G401 (cell line): ENCODE measurements around the gene TACC3. TPM values are rescaled to one million over a fixed set of nuclear protein-coding genes. Genes with fewer than 3 reads are reported as not detected.

Source experiments
- DNase-seq: peaks from one replicate; pipeline ENCODE4 v3.0.0-alpha.2; 2015; ENCODE audit warnings: low spot score
- in situ Hi-C: cut with HindIII; loops from 2 replicates; pipeline ENCODE4 v1.10.0; 2016; ENCODE audit warnings: low sequenced_read_pairs, mixed read lengths
- total RNA-seq: library from RNA; depleted of rRNA; stranded (reverse); fragments of >200 nt; shearing (Covaris generic); gene quantifications from 2 replicates; pipeline ENCODE4 v1.2.3, GENCODE V29; 2014

Gene TACC3
- total RNA-seq, 1 experiment from 2014 or later: 164 TPM

DNA sequence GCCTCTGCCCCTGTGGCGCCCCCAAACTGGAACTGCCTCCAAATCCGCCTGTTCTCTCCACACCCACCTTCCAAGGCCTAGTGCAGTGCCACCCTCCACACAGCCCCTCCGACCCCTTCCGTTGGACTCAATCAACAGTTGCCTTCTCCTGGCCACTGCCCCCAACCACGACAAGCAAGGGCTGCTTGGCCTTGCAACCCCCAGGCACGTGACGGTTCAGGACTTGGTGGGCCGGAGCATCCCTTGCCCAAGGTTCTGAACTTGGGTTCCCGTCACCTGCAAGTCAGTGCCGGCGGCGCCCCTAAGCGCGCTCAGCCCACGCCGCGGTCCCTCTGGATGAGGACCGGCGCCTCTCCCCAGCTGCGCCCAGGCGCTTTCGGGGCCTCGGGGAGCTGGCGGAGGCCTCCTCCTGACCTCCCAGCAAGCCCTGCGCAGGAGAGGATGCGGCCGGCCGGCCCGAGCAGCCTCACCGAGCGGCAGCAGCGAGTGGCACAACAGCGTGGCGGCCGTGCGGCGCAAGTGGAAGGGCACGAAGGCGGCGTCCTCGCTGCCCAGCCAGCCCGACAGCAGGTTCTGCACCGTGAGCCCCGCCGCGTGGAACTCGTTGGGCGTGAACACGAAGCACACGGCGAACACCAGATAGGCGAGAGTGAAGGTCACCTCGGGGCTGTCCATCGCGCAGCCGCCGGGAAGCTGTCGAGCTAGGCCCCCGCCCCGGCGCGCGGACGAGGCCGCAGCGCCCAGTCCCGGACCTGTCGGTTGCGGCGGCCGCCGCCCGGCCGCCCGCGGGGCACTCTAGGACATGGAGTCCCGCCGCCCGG is 948 bp upstream of the TACC3 start:
- DNase-seq: peak; percentile 53
- in situ Hi-C loops: no loop called here

DNA sequence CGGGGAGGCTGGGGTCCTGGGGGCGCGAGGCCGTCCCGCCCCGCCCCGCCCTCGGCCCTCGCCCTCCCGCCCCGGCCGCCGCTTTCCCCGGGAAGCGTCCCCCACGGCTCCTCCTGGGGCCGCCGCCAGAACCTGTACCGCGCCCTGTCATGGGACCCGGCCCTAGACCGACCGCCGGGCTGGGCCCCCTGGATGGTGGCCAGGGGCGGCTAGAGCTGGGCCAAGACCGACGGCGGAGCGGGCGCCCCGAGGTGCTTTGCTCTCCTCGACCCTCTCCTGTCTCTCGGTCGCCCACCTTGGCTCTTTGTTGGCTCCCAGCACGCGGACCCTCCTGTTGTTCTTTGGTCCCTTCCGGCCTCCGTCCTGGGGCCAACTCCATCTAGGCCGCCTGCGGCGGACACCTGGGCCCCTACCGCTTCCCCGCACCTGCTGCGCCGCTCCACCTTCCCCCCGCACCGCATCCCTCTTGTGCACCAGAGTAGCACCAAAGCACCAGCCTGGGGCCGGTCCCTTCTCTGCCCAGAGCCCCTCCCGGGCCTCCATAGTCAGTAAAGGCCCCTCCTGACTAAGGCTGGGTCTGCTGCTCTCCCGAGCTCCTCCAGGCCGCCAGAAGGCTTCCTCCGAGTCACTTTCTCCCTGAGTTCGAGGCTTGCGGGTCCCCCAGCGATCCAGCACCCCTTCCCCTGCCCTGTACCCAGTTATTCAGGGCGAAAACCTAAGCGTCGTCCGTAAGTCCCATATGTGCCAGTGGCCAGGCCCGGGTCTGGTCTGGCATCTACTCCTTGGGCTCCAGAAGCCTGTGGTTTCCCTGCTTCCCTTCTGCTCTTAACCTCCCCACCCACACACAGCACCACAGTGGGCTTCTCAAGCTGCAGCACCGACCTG is 587 bp downstream of the TACC3 start:
- in situ Hi-C loops: no loop called here
- no peak for DNase-seq

DNA sequence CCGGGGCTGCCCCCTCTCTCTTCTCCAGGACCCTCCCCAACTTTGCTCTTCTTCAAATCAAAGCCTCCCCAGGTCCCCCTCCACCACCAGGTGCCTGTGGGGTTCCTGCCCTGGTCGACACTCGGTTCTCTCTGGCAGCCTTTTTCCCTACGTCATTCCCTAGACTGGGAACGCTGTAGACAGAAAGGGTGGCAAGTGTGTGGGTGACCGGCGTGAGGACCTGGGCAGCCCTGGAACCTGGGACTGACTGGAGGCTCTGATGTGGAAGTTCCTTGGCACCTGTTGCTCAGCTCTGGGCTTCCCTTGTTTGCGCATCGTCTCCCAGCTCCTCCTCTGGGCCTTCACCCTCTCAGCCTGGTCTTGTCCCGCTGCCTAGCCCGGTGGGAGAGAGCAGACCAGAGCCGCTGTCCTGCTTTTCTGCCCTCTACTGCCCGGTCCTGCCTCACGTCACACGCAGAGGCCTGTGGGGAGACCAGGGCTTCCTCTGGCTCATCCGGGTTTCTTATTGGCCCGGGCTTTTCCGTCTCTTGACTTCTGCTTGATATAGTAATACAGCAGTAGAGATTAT is 1.3 kb downstream of the TACC3 start:
- DNase-seq: no peak
- in situ Hi-C loops: no loop called here

DNA sequence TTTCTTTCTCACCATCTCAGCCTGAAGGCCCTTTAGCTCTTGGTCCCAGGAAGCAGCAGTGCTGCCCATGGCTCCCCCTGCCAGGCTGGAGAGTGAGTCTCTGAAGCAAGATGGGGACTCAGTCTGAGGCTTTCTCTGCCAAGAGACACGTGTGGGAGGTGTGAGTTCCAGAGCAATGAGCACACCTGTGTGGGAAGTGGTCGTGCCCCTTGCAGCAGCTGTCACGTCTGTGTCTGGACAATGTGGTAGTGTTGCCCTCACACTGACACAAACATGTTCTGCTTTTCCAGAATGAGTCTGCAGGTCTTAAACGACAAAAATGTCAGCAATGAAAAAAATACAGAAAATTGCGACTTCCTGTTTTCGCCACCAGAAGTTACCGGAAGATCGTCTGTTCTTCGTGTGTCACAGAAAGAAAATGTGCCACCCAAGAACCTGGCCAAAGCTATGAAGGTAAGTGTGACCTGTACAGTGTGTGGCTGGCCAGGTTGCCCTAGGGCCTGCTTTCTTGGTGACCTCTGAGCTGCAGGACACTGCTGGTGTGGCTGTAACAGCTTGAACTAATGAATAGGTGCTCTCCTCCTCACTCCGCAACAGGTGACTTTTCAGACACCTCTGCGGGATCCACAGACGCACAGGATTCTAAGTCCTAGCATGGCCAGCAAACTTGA is 1.9 kb downstream of the TACC3 start:
- no peak for DNase-seq
- in situ Hi-C loops: no loop called here

DNA sequence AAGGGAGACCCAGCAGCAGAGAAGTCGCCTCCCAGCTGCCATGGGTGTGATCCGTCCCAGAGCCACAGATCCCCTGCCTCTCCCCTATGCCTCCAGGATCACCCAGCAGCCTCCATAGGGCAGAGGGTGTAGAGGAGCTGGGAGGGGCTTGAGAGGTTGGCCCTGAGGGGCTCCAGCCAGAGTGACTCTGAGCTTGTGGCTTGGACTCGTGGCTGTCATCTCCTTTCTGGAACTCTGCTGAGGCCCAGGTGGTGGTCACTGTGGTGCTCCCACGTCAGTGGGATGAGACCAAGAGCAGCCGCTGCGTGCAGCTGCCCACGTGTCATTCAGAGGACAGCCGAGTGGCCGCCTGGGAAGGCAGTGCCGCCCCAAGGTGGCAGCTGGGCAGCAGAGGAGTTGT is 4.2 kb downstream of the TACC3 start:
- no peak for DNase-seq
- in situ Hi-C loops: no loop called here

DNA sequence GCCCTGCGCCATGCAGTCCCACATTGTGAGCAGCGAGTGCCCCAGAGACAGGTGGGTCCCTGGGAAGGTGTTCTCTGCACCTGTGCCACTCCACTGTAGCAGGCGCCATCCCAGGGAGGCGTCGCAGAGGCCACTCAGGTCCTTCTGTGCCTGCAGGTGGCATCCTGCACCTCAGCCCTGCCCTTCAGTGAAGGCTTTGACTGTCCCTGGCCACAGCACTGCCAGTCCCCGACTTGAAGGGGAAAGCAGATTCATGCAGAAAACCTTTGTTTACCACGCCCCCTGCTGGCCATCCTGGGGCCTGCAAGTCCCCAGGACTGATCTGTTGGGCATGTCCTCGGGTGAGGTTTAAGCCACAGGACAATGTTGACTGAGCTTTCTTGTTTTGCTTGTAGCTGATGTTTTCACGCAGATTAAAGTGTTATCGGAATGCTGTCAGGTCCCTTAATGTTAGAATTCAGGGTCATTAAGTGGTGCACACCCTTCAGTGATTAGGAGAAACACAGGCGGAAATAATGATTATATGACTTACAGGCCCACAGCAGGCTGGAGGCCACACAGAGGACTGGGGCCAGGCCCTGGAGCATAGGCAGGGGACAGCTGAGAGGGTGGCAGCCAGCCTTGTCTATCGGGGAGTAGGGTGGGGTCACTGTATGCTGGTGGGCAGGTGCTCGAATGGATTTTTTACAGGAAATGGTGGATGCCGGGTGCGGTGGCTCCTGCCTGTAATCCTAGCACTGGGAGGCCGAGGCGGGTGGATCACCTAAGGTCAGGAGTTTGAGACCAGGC is 5.0 kb downstream of the TACC3 start:
- in situ Hi-C loops: no loop called here
- DNase-seq: peak; percentile 90

DNA sequence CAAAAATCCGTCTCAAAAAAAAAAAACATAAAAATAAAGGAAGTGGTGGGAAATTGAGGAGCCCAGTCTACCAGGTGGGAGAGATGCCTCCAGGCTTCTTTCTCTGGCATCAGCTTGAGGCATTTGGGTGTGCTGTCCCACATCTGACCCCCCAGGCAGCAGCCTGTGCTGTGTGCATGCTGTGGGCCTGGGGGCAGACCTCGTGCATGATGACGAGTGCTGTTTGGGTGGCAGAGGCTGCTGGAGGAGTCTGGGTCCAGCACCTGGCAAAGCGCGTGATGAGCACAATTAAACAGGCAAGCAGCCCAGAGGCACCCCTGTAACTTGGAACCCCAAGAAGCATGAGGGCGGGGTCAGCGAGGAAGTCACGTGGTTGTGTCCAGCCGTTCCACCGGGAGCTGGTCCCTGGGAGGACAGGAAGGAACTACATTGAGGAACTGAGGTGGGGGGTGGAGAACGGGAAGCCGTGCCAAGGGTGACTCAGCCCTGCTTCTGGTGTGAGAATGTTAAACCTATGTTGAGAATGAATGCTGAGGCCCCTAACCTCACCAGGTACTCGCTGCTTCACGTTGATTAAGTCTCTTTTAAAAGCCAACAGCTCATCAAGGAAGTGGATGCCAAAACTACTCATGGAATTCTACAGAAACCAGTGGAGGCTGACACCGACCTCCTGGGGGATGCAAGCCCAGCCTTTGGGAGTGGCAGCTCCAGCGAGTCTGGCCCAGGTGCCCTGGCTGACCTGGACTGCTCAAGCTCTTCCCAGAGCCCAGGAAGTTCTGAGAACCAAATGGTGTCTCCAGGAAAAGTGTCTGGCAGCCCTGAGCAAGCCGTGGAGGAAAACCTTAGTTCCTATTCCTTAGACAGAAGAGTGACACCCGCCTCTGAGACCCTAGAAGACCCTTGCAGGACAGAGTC is 6.1 kb downstream of the TACC3 start:
- no peak for DNase-seq
- in situ Hi-C loops: no loop called here

DNA sequence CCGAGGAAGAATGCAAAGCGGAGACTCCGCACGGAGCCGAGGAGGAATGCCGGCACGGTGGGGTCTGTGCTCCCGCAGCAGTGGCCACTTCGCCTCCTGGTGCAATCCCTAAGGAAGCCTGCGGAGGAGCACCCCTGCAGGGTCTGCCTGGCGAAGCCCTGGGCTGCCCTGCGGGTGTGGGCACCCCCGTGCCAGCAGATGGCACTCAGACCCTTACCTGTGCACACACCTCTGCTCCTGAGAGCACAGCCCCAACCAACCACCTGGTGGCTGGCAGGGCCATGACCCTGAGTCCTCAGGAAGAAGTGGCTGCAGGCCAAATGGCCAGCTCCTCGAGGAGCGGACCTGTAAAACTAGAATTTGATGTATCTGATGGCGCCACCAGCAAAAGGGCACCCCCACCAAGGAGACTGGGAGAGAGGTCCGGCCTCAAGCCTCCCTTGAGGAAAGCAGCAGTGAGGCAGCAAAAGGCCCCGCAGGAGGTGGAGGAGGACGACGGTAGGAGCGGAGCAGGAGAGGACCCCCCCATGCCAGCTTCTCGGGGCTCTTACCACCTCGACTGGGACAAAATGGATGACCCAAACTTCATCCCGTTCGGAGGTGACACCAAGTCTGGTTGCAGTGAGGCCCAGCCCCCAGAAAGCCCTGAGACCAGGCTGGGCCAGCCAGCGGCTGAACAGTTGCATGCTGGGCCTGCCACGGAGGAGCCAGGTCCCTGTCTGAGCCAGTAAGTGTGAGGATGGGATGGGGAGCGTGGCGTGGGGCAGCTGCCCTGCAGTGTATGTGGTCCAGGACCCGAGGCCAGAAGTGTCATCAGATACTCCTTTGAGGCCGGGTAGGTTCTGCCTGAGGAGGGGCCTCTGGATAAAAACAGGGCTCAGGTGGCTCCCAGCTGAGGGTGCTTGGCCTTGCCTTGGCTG is 7.0 kb downstream of the TACC3 start:
- no peak for DNase-seq
- in situ Hi-C loops: no loop called here

DNA sequence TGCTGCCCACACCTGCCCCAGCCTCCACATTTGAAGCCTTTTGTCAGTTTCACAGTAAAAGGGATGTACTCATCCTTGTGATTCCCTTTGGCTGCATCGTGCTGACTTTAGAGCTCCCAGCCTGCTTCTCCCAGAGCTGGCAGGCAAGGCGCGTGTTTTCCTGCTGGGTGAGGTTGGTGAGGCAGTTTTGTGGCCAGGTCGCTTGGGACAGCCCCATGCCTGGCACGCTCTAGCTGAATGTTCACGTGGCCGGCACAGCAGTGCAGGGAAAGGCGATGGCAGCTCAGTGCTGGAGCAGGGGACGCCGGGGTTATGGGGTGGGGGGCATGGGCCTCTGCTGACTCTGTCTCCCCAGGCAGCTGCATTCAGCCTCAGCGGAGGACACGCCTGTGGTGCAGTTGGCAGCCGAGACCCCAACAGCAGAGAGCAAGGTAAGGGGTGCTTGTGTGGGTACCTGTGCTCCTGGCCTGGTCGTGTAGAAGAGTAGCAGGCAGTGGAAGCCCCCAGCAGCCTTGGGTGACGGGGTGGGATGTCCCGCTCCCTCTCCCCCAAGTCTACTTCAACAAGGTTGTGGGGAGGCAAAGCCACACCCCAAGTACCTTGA is 9.3 kb downstream of the TACC3 start:
- DNase-seq: no peak
- in situ Hi-C loops: no loop called here

DNA sequence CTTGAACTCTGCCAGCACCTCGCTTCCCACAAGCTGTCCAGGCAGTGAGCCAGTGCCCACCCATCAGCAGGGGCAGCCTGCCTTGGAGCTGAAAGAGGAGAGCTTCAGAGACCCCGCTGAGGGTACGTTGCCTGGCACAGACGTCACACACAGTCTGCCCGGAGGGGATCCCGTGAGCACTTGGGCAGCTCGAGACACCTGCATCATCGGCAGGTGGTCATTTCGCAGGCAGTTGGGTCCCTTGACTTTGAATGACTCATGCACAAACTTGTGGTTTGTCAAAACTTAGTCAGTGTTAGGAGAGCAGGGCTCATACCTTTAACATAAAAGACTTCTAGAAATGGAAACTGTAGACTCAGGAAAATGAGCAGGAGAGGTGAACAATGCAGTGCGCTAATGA is 9.9 kb downstream of the TACC3 start:
- DNase-seq: no peak
- in situ Hi-C loops: no loop called here

DNA sequence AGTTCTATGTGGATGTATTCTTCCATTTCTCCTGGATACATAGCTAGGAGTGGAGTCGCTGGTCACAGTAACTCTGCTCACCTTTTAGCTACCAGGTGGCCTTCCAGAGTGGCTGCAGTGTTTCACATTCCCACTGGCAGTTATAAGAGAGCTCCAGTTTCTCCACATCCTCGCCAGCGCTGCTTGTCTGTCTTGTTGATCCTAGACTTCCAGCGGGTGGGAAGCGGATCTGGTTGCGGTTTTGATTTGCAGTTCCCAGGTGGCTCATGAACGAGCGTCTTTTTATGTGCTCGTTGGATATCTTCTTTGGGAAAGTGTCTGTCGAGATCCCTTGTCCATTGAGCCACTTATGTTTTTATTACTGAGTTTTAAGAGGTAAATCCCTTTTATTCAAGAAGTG is 11.6 kb downstream of the TACC3 start:
- in situ Hi-C loops: no loop called here

DNA sequence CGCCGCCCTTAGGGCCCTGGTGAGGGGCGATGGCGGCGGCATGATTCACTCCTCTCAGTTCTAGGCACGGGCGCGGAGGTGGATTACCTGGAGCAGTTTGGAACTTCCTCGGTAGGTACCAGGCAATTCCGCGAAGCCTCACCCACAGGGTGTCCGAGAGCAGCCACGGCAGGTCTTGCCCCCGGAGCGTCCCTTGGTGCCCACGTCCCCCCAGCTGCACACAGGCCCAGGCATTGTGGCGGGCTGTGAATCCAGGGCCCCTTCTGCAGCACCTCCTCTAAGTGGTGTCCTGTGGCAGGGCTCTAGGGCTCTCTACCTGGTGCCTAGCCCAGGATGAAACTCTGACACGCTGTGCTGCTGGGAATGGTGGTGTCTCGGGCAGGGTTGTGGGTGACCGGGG is 13.9 kb downstream of the TACC3 start:
- DNase-seq: no peak
- in situ Hi-C loops: no loop called here

More for the DNA sequence above, 11.6 kb downstream of the TACC3 start:
- DNase-seq: no peak

DNA sequence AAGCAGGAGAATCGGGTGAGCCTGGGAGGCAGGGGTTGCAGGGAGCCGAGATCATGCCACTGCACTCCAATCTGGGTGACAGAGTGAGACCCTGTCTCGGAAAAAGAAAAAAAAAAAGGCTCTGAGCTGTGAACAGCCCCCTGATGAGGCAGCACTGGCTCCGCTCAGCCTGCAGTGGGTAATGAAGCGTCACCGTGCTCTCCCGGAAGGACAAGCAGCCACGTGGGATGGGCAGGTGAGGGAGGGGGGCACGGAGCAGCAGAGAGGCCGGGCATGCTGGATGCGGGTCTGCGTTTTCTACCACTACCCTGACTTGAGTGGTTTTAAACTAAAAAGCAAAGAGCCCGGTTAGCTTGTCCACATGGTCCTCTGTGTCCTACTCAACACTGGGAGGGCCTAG is 15.5 kb downstream of the TACC3 start:
- no peak for DNase-seq
- in situ Hi-C loops: no loop called here

DNA sequence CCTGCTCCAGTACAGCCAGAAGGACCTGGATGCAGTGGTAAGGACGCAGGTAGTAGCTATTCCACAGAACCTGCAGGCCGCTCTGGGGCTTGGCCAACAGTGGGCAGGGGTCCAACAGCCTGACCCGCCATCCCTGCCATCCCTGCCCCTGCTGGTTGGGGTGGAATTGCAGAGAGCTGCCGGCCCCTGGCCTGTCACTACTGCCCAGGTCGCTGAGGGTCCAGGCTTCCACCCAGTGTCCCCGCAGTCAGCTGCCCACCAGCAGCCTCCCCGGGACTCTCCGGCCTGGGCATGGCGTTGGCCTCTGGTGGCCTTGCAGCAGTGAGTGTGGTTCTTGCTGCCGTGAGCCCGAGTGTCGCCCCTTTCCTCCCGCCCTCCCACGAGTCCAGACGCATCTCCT is 16.3 kb downstream of the TACC3 start:
- in situ Hi-C loops: no loop called here
- DNase-seq: no peak

DNA sequence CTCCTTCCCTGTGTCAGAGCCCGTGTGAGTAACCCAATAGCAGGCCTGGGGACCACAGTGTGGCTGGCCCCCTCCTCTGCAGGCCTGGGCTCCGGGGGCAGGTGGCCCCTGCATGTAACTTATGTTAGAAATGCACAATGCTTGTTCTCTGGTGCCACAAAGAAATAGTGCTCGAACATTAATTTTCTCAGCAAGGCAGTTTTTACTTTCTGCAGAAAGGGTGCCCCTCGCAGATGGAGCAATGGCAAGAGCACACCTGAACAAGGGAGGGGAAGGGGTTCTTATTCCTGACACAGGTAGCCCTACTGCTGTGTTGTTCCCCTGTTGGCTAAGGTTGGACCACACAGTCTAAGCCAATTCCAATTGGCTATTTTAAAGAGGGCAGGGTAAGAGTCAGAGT is 17.1 kb downstream of the TACC3 start:
- DNase-seq: no peak
- in situ Hi-C loops: no loop called here

DNA sequence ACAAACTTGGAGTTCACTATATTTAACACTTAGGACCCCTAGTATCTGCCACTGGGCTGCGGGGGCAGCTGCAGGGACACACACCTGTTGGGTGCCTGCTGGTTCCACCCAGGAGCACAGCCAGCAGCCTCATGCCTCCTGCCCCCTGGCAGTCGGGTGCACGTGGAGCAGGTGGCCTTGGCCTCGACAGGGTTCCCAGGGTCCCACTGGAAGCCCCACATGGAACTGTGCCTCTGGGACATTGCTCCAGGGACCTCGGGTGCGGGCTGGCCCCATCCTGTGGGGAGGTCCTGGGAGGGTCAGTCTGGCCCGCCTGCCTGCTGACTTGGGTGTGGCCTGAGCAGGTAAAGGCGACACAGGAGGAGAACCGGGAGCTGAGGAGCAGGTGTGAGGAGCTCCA is 18.0 kb downstream of the TACC3 start:
- no peak for DNase-seq
- in situ Hi-C loops: no loop called here
